ENCODE results near the gene APMAP. TPM values are rescaled to one million over a fixed set of nuclear protein-coding genes. Genes with fewer than 3 reads are reported as not detected.

Gene APMAP
- total RNA-seq, 4 donors from 2014 or later: 19.0 to 40.9 (median 31.6) TPM

DNA sequence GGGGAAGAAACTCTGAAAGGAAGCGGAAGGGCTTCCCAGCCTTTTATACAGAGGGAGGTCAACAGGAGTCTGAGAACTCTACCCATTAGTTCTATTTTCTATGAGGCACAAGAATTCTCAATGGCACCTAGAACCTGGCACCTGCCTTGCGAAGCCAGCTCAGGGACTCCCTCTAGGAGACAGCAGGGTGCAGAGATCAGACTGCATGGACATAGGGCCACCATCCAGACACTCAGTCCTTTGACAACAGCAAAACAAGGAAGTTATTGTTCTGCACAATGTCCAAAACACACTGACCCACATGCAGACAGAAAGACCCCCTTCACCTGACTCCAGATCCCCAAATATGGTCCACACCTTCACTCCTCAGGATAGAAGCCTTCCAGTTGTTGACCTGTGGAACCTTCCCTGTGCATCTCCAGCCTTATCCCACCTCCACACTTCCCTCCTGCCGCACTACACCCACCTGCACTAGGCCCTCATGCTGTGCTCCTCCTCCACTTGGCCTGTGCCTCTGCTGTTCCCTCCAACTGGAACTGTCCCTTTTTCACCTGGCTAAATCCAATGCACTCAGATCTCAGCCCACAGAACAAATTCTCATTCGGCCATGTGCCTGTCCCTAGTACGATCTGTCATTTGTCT, 37.6 kb upstream of the APMAP start:
- peaks cover 0 to 32% (median 3%) of the 10 kb centered on the region in 4 donors for H3K4me1 ChIP-seq

DNA sequence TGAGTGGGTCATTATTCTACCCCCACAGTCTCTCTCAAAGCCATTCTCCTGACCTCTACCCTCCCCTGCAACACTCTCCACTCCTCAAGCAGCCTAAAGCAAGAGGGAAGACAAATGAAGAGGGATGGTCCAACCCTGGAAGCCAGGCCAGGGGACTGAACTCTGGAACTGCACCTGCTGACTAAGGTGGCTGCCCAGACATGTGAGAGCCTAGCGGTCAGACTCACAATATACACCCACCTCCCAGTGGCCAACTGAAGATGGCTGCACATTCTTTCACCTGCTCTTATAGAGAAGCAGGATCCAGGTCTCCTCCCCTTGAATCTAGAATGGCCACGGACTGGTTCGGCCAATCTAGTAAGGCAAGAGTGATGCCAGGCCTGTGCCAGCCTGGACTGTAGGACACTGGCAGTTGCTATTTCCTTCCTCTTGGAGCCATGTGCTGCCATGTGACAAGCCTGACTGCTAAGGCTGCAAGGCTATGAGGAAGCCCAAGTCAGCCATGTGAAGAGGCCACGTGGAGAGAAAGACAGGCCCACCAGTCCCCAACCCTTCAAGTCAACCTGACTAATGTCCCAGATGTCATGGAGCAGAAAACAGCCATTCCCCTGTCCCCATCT, 33.5 kb upstream of the APMAP start:
- Histone ChIP-seq H3K4me3 (no peak overlapping the region), H3K27ac (no peak overlapping the region), H3K27me3 (no peaks in the 10 kb centered on the region), H3K36me3 (peaks cover 0 to 45% (median 0%) of the 10 kb centered on the region in 3 donors), H3K9me3 (no peaks in the 10 kb centered on the region), H3K4me1 (peaks cover 0 to 19% (median 3%) of the 10 kb centered on the region in 4 donors)
- TF ChIP-seq POLR2A (IDR thresholded peaks at IDR 0.05): no peak
- TF ChIP-seq, protein P1, sequence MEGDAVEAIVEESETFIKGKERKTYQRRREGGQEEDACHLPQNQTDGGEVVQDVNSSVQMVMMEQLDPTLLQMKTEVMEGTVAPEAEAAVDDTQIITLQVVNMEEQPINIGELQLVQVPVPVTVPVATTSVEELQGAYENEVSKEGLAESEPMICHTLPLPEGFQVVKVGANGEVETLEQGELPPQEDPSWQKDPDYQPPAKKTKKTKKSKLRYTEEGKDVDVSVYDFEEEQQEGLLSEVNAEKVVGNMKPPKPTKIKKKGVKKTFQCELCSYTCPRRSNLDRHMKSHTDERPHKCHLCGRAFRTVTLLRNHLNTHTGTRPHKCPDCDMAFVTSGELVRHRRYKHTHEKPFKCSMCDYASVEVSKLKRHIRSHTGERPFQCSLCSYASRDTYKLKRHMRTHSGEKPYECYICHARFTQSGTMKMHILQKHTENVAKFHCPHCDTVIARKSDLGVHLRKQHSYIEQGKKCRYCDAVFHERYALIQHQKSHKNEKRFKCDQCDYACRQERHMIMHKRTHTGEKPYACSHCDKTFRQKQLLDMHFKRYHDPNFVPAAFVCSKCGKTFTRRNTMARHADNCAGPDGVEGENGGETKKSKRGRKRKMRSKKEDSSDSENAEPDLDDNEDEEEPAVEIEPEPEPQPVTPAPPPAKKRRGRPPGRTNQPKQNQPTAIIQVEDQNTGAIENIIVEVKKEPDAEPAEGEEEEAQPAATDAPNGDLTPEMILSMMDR (IDR thresholded peaks at IDR 0.05): no peak
- peak in 2 of 3 donors; percentile 39 to 40 for DNase-seq

More for the DNA sequence above, 37.6 kb upstream of the APMAP start:
- no peak for TF ChIP-seq POLR2A (IDR thresholded peaks at IDR 0.05)
- TF ChIP-seq, protein P1 (IDR thresholded peaks at IDR 0.05): no peak
- Histone ChIP-seq H3K4me3 (no peak overlapping the region), H3K36me3 (peaks cover 0 to 34% (median 0%) of the 10 kb centered on the region in 3 donors), H3K27me3 (no peaks in the 10 kb centered on the region), H3K27ac (no peak overlapping the region), H3K9me3 (no peaks in the 10 kb centered on the region)
- no peak for DNase-seq

DNA sequence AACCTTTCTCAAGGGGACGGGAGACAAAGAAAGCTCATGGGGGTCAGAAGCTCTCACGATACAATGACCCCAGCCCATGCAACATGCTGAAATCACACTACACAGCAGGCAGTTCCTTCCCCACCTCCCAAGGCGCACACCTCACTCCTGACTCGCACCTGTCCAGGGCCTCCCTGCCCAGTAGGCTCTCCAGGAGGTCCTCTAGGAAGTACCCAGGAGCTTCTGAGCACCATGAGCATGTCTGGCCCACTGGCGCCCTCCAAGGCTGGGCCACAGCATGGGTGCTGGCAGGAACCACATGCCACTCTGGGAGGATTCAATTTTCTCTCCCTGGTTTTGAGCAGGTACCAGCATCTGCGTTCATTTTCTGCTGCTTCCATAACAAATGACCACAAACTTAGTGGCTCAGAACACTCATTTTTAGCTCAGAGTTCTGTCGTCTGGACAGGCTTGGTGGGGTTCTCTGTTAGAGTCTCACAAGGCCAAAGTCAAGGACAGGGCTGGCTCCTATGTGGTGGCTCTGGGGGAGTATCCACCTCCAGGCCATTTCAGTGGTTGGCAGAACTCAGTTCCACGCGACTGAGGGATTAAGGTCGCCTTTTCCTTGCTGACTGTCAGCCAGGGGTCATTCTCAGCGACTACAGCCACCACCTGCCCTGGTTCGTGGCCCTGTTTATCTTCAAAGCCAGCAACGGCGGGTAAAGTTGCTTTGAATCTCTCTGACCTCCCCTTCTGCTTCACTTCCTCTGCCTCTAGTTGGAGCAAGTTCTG, 32.7 kb upstream of the APMAP start:
- Histone ChIP-seq H3K36me3 (peaks cover 0 to 45% (median 0%) of the 10 kb centered on the region in 3 donors), H3K4me1 (peaks cover 0 to 19% (median 3%) of the 10 kb centered on the region in 4 donors), H3K27ac (no peak overlapping the region), H3K4me3 (no peak overlapping the region), H3K9me3 (no peaks in the 10 kb centered on the region), H3K27me3 (no peaks in the 10 kb centered on the region)
- TF ChIP-seq, protein P1 (IDR thresholded peaks at IDR 0.05): no peak
- TF ChIP-seq POLR2A (IDR thresholded peaks at IDR 0.05): no peak
- peak in 2 of 3 donors; percentile 28 to 43 for DNase-seq

GRCh38 chr20:25024171-25024570, 31.6 kb upstream of the APMAP start:
- DNase-seq: peak in 2 of 3 donors; percentile 31 to 39
- no peak overlapping the region for H3K4me3 ChIP-seq
- TF ChIP-seq, protein P1 (IDR thresholded peaks at IDR 0.05): no peak
- TF ChIP-seq POLR2A (IDR thresholded peaks at IDR 0.05): no peak
- no peaks in the 10 kb centered on the region for H3K27me3 ChIP-seq
- peak overlapping the region in 2 of 4 donors; percentile 65 to 79 for H3K27ac ChIP-seq
- H3K4me1 ChIP-seq: peaks cover 0 to 19% (median 3%) of the 10 kb centered on the region in 4 donors
- peaks cover 0 to 42% (median 0%) of the 10 kb centered on the region in 3 donors for H3K36me3 ChIP-seq
- H3K9me3 ChIP-seq: no peaks in the 10 kb centered on the region

- no peaks in the 10 kb centered on the region for H3K9me3 ChIP-seq
- H3K4me1 ChIP-seq: peaks cover 0 to 20% (median 3%) of the 10 kb centered on the region in 4 donors
- peak overlapping the region in 3 of 4 donors; percentile 8 to 79 (median 65) for H3K27ac ChIP-seq
- peak in 2 of 3 donors; percentile 27 to 41 for DNase-seq
- H3K27me3 ChIP-seq: no peaks in the 10 kb centered on the region
- H3K4me3 ChIP-seq: no peak overlapping the region
- no peak for TF ChIP-seq POLR2A (IDR thresholded peaks at IDR 0.05)
- TF ChIP-seq, protein P1 (IDR thresholded peaks at IDR 0.05): no peak
- H3K36me3 ChIP-seq: peaks cover 0 to 39% (median 0%) of the 10 kb centered on the region in 3 donors
Observed at GRCh38 chr20:25023356-25023755, 30.8 kb upstream of the APMAP start.
